HG02973 (cell line): ENCODE data around the gene SPTBN4.
"Not testable (repeated sequence)": the region's sequence is repeated elsewhere in the genome, so short reads cannot be mapped to it uniquely, and the experiment has no call there.

Source experiments
- ATAC-seq: cut with Tn5 transposase; IDR thresholded peaks from one replicate; pipeline ENCODE4 v1.9.1; 2021; ENCODE audit warnings: moderate library complexity; ENCODE audit not compliant: unreplicated experiment

SPTBN4 gene

DNA sequence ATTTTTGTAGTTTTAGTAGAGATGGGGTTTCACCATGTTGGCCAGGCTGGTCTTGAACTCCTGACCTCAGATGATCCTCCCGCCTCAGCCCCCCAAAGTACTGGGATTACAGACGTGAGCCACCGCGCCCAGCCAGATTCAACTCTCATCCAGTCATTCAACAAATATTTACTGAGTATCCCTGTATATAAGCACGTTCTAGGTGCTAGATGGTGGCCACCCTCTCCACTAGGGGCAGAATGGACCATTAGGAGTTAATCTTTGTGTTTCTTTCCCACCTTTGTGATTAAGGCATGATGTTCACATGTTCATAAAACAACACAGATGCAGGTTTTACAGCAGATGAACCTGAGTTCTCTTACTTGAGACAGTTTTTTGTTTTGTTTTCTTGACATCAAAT, 117.2 kb downstream of the SPTBN4 start:
- no peak for ATAC-seq

DNA sequence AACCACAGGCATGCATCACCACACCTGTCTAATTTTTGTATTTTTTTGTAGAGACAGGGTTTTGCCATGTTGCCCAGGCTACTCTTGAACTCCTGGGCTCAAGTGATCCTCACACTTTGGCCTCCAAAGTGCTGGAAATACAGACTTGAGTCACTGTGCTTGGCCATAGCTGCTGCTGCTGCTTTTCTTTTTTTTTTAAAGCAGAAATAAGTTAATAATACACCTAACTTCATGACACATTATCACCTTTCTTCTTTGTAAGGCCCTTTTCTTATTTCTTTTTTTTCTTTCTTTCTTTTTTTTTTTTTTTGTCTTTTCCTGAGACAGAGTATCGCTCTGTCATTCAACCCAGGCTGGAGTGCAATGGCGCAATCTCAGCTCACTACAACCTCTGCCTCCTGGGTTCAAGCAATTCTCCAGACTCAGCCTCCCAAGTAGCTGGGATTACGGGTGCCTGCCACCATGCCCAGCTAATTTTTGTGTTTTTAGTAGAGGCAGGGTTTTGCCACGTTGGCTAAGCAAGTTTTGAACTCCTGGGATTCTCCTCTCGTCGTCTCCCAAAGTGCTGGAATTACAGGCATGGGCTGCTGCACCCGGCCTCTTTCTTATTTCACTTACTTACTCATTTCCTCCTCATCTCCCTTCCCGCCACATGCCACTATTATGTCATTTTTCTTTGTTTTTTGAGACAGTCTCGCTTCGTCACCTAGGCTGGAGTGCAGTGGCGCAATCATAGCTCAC, 118.6 kb downstream of the SPTBN4 start:
- ATAC-seq = no peak

GRCh38 chr19:40585982-40586422, 119.2 kb downstream of the SPTBN4 start:
- no peak for ATAC-seq

DNA sequence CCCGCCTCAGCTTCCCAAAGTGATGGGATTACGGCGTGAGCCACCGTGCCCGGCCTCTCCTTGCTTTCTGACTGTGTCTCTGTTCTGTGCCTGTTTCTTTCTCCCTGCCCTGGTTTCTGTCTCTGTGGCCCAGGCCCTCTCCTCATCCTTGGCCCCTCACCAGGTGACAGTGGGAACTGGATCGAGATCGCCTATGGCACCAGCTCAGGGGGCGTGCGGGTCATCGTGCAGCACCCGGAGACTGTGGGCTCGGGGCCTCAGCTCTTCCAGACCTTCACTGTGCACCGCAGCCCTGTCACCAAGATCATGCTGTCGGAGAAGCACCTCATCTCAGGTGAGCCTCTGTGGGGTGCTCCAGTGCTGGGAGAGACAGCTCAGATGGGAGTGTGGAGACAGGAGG, 119.8 kb downstream of the SPTBN4 start:
- ATAC-seq = no peak

- ATAC-seq = no peak
These were observed 121.5 kb downstream of the SPTBN4 start for GRCh38 chr19:40588110-40588854.

GRCh38 chr19:40588926-40589569, 122.2 kb downstream of the SPTBN4 start:
- ATAC-seq = no peak

- no peak for ATAC-seq
These were observed 123.0 kb downstream of the SPTBN4 start for GRCh38 chr19:40589591-40590429.

GRCh38 chr19:40590464-40591265, 123.9 kb downstream of the SPTBN4 start:
- no peak for ATAC-seq

GRCh38 chr19:40591724-40592123, 124.9 kb downstream of the SPTBN4 start:
- not testable (repeated sequence) for ATAC-seq

GRCh38 chr19:40592170-40592569, 125.4 kb downstream of the SPTBN4 start:
- no peak for ATAC-seq

DNA sequence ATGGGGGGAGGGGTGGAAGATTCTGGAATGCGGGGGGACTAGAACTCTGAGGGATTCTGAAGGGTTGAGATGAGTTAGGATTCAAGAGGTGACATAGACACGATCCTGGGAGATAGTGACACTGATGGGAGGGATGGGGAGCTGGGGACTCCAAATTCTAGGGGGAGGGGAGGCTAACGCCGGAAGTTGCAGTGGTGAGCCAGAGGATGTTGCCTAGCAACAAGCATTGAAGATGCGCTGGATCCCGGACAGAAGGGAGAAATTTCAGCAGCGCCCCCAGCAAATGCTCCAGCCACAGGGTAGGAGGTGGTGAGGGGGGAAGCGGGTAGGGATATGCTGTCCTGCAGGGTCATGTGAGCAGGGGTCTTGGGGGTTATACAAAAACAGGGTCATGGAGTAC, 127.5 kb downstream of the SPTBN4 start:
- no peak for ATAC-seq

DNA sequence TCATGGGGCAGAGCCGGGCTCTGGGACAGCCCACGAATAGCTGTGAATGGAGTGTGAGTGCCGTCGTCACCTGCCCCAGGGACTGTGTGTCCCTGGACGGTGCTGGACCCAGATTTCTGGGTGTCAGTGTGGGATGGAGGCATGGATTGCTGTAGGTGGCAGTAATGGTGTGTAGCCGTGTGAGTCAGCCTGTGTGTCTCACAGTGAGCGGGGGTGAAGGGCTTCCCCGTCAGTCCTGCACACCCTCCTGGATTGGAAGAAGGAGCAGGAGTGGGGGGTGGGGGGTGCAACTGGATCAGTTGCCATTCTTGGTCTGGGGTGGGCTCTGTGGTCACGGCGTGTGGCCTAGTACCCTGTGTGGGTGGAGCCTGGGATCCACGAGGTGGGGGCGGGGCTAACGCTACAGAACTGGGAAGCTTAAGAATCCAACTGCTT, 127.9 kb downstream of the SPTBN4 start:
- ATAC-seq = no peak

GRCh38 chr19:40596608-40597328, 130.0 kb downstream of the SPTBN4 start:
- ATAC-seq = no peak

- ATAC-seq = no peak
These were observed 130.6 kb downstream of the SPTBN4 start for GRCh38 chr19:40597329-40597838.

GRCh38 chr19:40598121-40598917, 131.5 kb downstream of the SPTBN4 start:
- no peak for ATAC-seq

GRCh38 chr19:40598918-40599307, 132.1 kb downstream of the SPTBN4 start:
- no peak for ATAC-seq

DNA sequence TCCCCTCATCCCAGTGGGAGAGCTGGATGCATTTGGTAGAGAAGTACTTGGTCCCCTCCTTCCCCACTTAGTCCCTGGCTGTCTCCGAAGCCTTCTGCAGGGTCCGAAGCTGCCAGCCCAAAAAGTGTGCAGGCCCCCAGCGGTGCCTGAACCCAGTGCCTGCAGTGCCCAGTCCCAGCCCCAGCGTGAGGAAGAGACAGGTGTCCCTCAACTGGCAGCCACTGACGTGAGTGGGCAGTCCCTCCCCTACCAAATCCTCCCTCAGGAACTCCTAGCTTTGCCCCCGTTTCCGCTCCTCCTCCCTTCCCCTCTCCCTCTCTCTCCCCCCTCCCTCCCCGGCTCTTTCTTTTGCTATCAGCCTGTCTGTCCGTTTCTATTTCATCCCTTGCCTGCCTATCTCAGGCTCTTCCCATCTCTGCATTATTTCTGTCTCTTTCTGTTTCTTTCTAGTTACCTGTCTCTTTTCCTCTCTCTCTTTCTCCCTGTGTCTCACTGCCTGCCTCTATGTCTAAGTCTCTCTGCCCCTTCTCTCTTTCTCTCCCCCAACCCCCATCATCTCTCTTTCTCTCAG, 132.6 kb downstream of the SPTBN4 start:
- ATAC-seq = no peak
